Astrocyte (in vitro differentiated cells and primary cell): ENCODE data around the gene CCNYL1.

Experiments used
- CTCF ChIP-seq: IDR thresholded peaks from 2 replicates; pipeline ENCODE4 v1.5.1; 2011; ENCODE audit warnings: low read depth, mild to moderate bottlenecking, inconsistent platforms, low read length, moderate library complexity; ENCODE audit not compliant: insufficient read depth
- EZH2 ChIP-seq: IDR thresholded peaks from 2 replicates; pipeline ENCODE4 v1.6.1; 2012; ENCODE audit warnings: mild to moderate bottlenecking, low read length, inconsistent platforms; ENCODE audit not compliant: insufficient read depth

GRCh38 chr2:207791579-207792243 lies 80.3 kb downstream of the CCNYL1 start:
- TF ChIP-seq EZH2 (no peak), CTCF (no peak)
